SK-N-SH treated with all-trans-retinoic acid at 6 μM for 48 hours (cell line): ENCODE measurements around the gene UVRAG.

Source experiments
- ATAC-seq: fragments of 200-7000 bp; cut with Tn5 transposase; 3 replicates; pipeline ENCODE4 v1.9.1; 2020; ENCODE audit warnings: mild to moderate bottlenecking, moderate library complexity
- ARNTL ChIP-seq: fragments of 450-650 bp; formaldehyde crosslinking; IDR thresholded peaks from 2 replicates; pipeline ENCODE4 v1.5.0; 2020; ENCODE audit warnings: low read depth, mild to moderate bottlenecking, moderate library complexity, borderline replicate concordance
- CSDC2 ChIP-seq: fragments of 250-450 bp; sonication (Bioruptor Pico); IDR thresholded peaks from 2 replicates; pipeline ENCODE4 v1.5.0; 2020; ENCODE audit warnings: mild to moderate bottlenecking, moderate library complexity
- ESRRG ChIP-seq: fragments of 250-450 bp; sonication (Bioruptor Pico); IDR thresholded peaks from 2 replicates; pipeline ENCODE4 v1.6.1; 2021; ENCODE audit warnings: mild to moderate bottlenecking
- GLIS3 ChIP-seq: fragments of 250-450 bp; sonication (Bioruptor Pico); IDR thresholded peaks from 2 replicates; pipeline ENCODE4 v1.5.0; 2020; ENCODE audit warnings: mild to moderate bottlenecking, moderate library complexity
- ISL1 ChIP-seq: fragments of 250-450 bp; sonication (Bioruptor Pico); IDR thresholded peaks from 2 replicates; pipeline ENCODE4 v2.1.2; 2022; ENCODE audit warnings: mild to moderate bottlenecking, moderate library complexity
- OSR1 ChIP-seq: fragments of 250-450 bp; sonication (Bioruptor Pico); IDR thresholded peaks from 2 replicates; pipeline ENCODE4 v1.8.0; 2022; ENCODE audit warnings: moderate library complexity, mild to moderate bottlenecking, inconsistent platforms
- PPARA ChIP-seq: fragments of 250-450 bp; sonication (Bioruptor Pico); IDR thresholded peaks from 2 replicates; pipeline ENCODE4 v1.5.0; 2020; ENCODE audit warnings: mild to moderate bottlenecking, borderline replicate concordance
- RARB ChIP-seq: fragments of 250-450 bp; sonication (Bioruptor Pico); IDR thresholded peaks from 2 replicates; pipeline ENCODE4 v1.8.0; 2021; ENCODE audit warnings: mild to moderate bottlenecking, moderate library complexity
- SNAI2 ChIP-seq: fragments of 250-450 bp; sonication (Bioruptor Pico); IDR thresholded peaks from 2 replicates; pipeline ENCODE4 v1.5.0; 2020; ENCODE audit warnings: mild to moderate bottlenecking, moderate library complexity
- TCF4 ChIP-seq: fragments of 250-450 bp; sonication (Bioruptor Pico); IDR thresholded peaks from 2 replicates; pipeline ENCODE4 v1.8.0; 2021; ENCODE audit warnings: mild to moderate bottlenecking, moderate library complexity, borderline replicate concordance
- TOX ChIP-seq: fragments of 250-450 bp; sonication (Bioruptor Pico); IDR thresholded peaks from 2 replicates; pipeline ENCODE4 v1.8.0; 2021; ENCODE audit warnings: mild to moderate bottlenecking, moderate library complexity, borderline replicate concordance
- ZC3H10 ChIP-seq: fragments of 250-450 bp; sonication (Bioruptor Pico); IDR thresholded peaks from 2 replicates; pipeline ENCODE4 v1.5.1; 2021; ENCODE audit warnings: mild to moderate bottlenecking, moderate library complexity
- ZFP30 ChIP-seq: fragments of 450-650 bp; formaldehyde crosslinking; IDR thresholded peaks from 2 replicates; pipeline ENCODE4 v1.5.0; 2022; ENCODE audit warnings: mild to moderate bottlenecking, moderate library complexity
- ZNF565 ChIP-seq: fragments of 450-650 bp; formaldehyde crosslinking; conservative IDR thresholded peaks from 2 replicates; pipeline ENCODE4 v1.5.0; 2020; ENCODE audit warnings: low read depth, mild to moderate bottlenecking, moderate library complexity
- ZNF70 ChIP-seq: fragments of 450-650 bp; formaldehyde crosslinking; IDR thresholded peaks from 2 replicates; pipeline ENCODE4 v1.5.0; 2020; ENCODE audit warnings: mild to moderate bottlenecking, moderate library complexity
- ZNF8 ChIP-seq: fragments of 450-650 bp; formaldehyde crosslinking; IDR thresholded peaks from 2 replicates; pipeline ENCODE4 v1.5.0; 2020; ENCODE audit warnings: mild to moderate bottlenecking, moderate library complexity
- TF ChIP-seq, protein P1 (sequence below): fragments of 250-450 bp; sonication (Bioruptor Pico); IDR thresholded peaks from 2 replicates; pipeline ENCODE4 v1.5.1; 2020; ENCODE audit warnings: low read depth, mild to moderate bottlenecking, moderate library complexity
- TF ChIP-seq, protein P2 (sequence below): fragments of 250-450 bp; sonication (Bioruptor Pico); IDR thresholded peaks from 2 replicates; pipeline ENCODE4 v1.5.0; 2020; ENCODE audit warnings: mild to moderate bottlenecking, moderate library complexity
- TF ChIP-seq, protein P3 (sequence below): fragments of 250-450 bp; sonication (Bioruptor Pico); IDR thresholded peaks from 2 replicates; pipeline ENCODE4 v1.8.0; 2021; ENCODE audit warnings: low read depth, mild to moderate bottlenecking, moderate library complexity, borderline replicate concordance
- TF ChIP-seq, protein P4 (sequence below): fragments of 250-450 bp; sonication (Bioruptor Pico); IDR thresholded peaks from 2 replicates; pipeline ENCODE4 v1.5.1; 2021; ENCODE audit warnings: mild to moderate bottlenecking, moderate library complexity
- TF ChIP-seq, protein P5 (sequence below): fragments of 250-450 bp; sonication (Bioruptor Pico); IDR thresholded peaks from 2 replicates; pipeline ENCODE4 v1.8.0; 2020; ENCODE audit warnings: mild to moderate bottlenecking, moderate library complexity, borderline replicate concordance

UVRAG gene

DNA sequence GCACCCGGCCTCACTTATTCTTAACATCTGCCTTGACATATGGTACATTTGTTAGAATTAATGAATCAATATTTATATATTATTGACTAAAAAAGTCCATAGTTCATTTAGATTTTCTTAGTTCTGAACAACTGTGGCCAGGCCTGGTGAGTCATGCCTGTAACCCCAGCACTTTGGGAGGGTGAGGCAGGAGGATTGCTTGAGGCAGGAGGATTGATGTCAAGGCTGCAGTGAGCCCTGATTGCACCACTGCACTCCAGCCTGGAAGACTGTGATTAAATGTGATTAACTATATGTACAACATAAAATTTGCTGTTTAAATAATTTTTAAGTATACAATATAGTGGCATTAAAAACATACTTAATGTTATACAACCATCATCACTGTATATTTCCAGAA lies 5.6 kb downstream of the UVRAG start:
- no peak for TF ChIP-seq ZNF565
- TF ChIP-seq, protein P1, sequence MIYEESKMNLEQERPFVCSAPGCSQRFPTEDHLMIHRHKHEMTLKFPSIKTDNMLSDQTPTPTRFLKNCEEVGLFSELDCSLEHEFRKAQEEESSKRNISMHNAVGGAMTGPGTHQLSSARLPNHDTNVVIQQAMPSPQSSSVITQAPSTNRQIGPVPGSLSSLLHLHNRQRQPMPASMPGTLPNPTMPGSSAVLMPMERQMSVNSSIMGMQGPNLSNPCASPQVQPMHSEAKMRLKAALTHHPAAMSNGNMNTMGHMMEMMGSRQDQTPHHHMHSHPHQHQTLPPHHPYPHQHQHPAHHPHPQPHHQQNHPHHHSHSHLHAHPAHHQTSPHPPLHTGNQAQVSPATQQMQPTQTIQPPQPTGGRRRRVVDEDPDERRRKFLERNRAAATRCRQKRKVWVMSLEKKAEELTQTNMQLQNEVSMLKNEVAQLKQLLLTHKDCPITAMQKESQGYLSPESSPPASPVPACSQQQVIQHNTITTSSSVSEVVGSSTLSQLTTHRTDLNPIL (CRISPR knock-in tag), result no peak
- TF ChIP-seq ZNF8 (CRISPR knock-in tag), result no peak
- TF ChIP-seq, protein P2, sequence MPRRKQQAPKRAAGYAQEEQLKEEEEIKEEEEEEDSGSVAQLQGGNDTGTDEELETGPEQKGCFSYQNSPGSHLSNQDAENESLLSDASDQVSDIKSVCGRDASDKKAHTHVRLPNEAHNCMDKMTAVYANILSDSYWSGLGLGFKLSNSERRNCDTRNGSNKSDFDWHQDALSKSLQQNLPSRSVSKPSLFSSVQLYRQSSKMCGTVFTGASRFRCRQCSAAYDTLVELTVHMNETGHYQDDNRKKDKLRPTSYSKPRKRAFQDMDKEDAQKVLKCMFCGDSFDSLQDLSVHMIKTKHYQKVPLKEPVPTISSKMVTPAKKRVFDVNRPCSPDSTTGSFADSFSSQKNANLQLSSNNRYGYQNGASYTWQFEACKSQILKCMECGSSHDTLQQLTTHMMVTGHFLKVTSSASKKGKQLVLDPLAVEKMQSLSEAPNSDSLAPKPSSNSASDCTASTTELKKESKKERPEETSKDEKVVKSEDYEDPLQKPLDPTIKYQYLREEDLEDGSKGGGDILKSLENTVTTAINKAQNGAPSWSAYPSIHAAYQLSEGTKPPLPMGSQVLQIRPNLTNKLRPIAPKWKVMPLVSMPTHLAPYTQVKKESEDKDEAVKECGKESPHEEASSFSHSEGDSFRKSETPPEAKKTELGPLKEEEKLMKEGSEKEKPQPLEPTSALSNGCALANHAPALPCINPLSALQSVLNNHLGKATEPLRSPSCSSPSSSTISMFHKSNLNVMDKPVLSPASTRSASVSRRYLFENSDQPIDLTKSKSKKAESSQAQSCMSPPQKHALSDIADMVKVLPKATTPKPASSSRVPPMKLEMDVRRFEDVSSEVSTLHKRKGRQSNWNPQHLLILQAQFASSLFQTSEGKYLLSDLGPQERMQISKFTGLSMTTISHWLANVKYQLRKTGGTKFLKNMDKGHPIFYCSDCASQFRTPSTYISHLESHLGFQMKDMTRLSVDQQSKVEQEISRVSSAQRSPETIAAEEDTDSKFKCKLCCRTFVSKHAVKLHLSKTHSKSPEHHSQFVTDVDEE (CRISPR knock-in tag), result no peak
- no peak for TF ChIP-seq ARNTL
- no peak for TF ChIP-seq OSR1
- no peak for TF ChIP-seq CSDC2 (CRISPR knock-in tag)
- TF ChIP-seq PPARA (CRISPR knock-in tag), result no peak
- no peak for TF ChIP-seq ESRRG (CRISPR knock-in tag)
- ATAC-seq, result no peak

- ATAC-seq, result no peak
- TF ChIP-seq, protein P3, sequence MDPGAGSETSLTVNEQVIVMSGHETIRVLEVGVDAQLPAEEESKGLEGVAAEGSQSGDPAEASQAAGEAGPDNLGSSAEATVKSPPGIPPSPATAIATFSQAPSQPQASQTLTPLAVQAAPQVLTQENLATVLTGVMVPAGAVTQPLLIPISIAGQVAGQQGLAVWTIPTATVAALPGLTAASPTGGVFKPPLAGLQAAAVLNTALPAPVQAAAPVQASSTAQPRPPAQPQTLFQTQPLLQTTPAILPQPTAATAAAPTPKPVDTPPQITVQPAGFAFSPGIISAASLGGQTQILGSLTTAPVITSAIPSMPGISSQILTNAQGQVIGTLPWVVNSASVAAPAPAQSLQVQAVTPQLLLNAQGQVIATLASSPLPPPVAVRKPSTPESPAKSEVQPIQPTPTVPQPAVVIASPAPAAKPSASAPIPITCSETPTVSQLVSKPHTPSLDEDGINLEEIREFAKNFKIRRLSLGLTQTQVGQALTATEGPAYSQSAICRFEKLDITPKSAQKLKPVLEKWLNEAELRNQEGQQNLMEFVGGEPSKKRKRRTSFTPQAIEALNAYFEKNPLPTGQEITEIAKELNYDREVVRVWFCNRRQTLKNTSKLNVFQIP (CRISPR knock-in tag), result no peak
Observed at GRCh38 chr11:75821202-75821601, 6.2 kb downstream of the UVRAG start.

- ATAC-seq, result no peak
- TF ChIP-seq, protein P1 (CRISPR knock-in tag), result no peak
- no peak for TF ChIP-seq PPARA (CRISPR knock-in tag)
- TF ChIP-seq ZFP30 (CRISPR knock-in tag), result no peak
- TF ChIP-seq ZNF70, result no peak
- TF ChIP-seq ESRRG (CRISPR knock-in tag), result no peak
- no peak for TF ChIP-seq CSDC2 (CRISPR knock-in tag)
- no peak for TF ChIP-seq ZNF565
- TF ChIP-seq ISL1 (CRISPR knock-in tag), result no peak
Observed at GRCh38 chr11:75822541-75822940, 7.5 kb downstream of the UVRAG start.

DNA sequence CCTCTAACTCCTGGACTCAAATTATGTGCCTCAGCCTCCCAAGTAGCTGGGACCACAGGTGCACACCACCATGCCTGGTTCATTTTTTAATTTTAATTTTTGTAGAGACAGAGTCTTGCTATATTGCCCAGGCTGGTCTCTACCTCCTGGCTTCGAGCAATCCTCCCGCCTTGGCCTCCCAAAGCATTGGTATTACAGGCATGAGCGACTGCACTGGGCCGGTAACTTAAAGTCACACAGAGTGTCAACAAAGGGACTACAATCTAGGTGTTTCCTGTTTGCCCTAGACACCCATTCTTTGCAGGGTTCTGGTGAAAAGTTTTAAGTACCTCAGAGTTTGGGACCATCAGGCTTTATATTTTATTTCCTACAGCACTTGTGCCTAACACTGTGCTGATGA lies 8.4 kb downstream of the UVRAG start:
- ATAC-seq, result no peak
- TF ChIP-seq ZFP30 (CRISPR knock-in tag) (no peak), TCF4 (CRISPR knock-in tag) (no peak), ISL1 (CRISPR knock-in tag) (no peak), SNAI2 (CRISPR knock-in tag) (no peak), RARB (CRISPR knock-in tag) (no peak), OSR1 (no peak), GLIS3 (CRISPR knock-in tag) (no peak), PPARA (CRISPR knock-in tag) (no peak), ZNF8 (CRISPR knock-in tag) (no peak), ZC3H10 (no peak), CSDC2 (CRISPR knock-in tag) (no peak), TOX (CRISPR knock-in tag) (no peak)
- TF ChIP-seq, protein P4, sequence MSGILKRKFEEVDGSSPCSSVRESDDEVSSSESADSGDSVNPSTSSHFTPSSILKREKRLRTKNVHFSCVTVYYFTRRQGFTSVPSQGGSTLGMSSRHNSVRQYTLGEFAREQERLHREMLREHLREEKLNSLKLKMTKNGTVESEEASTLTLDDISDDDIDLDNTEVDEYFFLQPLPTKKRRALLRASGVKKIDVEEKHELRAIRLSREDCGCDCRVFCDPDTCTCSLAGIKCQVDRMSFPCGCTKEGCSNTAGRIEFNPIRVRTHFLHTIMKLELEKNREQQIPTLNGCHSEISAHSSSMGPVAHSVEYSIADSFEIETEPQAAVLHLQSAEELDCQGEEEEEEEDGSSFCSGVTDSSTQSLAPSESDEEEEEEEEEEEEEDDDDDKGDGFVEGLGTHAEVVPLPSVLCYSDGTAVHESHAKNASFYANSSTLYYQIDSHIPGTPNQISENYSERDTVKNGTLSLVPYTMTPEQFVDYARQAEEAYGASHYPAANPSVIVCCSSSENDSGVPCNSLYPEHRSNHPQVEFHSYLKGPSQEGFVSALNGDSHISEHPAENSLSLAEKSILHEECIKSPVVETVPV (CRISPR knock-in tag), result no peak
- TF ChIP-seq, protein P2 (CRISPR knock-in tag), result no peak
- TF ChIP-seq, protein P3 (CRISPR knock-in tag), result no peak
- TF ChIP-seq, protein P5, sequence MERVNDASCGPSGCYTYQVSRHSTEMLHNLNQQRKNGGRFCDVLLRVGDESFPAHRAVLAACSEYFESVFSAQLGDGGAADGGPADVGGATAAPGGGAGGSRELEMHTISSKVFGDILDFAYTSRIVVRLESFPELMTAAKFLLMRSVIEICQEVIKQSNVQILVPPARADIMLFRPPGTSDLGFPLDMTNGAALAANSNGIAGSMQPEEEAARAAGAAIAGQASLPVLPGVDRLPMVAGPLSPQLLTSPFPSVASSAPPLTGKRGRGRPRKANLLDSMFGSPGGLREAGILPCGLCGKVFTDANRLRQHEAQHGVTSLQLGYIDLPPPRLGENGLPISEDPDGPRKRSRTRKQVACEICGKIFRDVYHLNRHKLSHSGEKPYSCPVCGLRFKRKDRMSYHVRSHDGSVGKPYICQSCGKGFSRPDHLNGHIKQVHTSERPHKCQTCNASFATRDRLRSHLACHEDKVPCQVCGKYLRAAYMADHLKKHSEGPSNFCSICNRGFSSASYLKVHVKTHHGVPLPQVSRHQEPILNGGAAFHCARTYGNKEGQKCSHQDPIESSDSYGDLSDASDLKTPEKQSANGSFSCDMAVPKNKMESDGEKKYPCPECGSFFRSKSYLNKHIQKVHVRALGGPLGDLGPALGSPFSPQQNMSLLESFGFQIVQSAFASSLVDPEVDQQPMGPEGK (CRISPR knock-in tag), result no peak
